BJ (cell line): ENCODE data around the gene PTGDR2. TPM values are rescaled to one million over a fixed set of nuclear protein-coding genes. Genes with fewer than 3 reads are reported as not detected.

ENCODE experiments used
- CTCF ChIA-PET: fragments of 350-600 bp; formaldehyde crosslinking; extraction: SDS; loops from one replicate; lab custom pipeline; 2021; ENCODE audit warnings: antibody characterized with exemption, inconsistent platforms; lab: Yijun Ruan, JAX
- POLR2A ChIA-PET: fragments of 300-600 bp; sonication (Branson Sonifier 250); formaldehyde crosslinking; extraction: SDS; loops from one replicate; lab custom pipeline; 2021; ENCODE audit warnings: antibody characterized with exemption; lab: Charles Lee
- DNase-seq: peaks from one replicate; pipeline ENCODE4 v3.0.0-alpha.2; 2011; ENCODE audit warnings: low read depth
- H3K27me3 ChIP-seq: 2 replicates; pipeline ENCODE4 v1.6.0; 2011; ENCODE audit warnings: low read length; ENCODE audit not compliant: control insufficient read depth, insufficient read depth
- H3K36me3 ChIP-seq: 2 replicates; pipeline ENCODE4 v1.5.1; 2011; ENCODE audit warnings: low read length; ENCODE audit not compliant: control insufficient read depth, insufficient read depth
- H3K4me3 ChIP-seq: 2 replicates; pipeline ENCODE4 v1.5.1; 2011; ENCODE audit warnings: low read depth, mild to moderate bottlenecking, control low read depth, low read length
- polyA plus RNA-seq: library from polyadenylated mRNA; depleted of rRNA; stranded (reverse); fragments of >200 nt; gene quantifications from 2 replicates; pipeline ENCODE4 v1.2.3, GENCODE V29; 2011
- TF ChIP-seq, protein P1 (sequence below): IDR thresholded peaks from 2 replicates; pipeline ENCODE4 v1.5.1; 2011; ENCODE audit warnings: low read depth, mild to moderate bottlenecking, control low read depth, inconsistent platforms, low read length, moderate library complexity; ENCODE audit not compliant: insufficient read depth

PTGDR2 gene
- polyA plus RNA-seq, 1 experiment = 0.02 TPM

GRCh38 chr11:60857378-60858232, 1.9 kb upstream of the PTGDR2 start:
- ChIA-PET POLR2A (no interaction called here), CTCF (interaction anchor here (2.5 kb wide), 1 partner anchor 26 kb away, joined by 12 read pairs; no protein-coding TSS in a partner anchor)
- TF ChIP-seq, protein P1, sequence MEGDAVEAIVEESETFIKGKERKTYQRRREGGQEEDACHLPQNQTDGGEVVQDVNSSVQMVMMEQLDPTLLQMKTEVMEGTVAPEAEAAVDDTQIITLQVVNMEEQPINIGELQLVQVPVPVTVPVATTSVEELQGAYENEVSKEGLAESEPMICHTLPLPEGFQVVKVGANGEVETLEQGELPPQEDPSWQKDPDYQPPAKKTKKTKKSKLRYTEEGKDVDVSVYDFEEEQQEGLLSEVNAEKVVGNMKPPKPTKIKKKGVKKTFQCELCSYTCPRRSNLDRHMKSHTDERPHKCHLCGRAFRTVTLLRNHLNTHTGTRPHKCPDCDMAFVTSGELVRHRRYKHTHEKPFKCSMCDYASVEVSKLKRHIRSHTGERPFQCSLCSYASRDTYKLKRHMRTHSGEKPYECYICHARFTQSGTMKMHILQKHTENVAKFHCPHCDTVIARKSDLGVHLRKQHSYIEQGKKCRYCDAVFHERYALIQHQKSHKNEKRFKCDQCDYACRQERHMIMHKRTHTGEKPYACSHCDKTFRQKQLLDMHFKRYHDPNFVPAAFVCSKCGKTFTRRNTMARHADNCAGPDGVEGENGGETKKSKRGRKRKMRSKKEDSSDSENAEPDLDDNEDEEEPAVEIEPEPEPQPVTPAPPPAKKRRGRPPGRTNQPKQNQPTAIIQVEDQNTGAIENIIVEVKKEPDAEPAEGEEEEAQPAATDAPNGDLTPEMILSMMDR = no peak
- H3K4me3 ChIP-seq = no peak overlapping the region
- no peak for DNase-seq
- H3K36me3 ChIP-seq = no peaks in the 10 kb centered on the region
- peaks cover 1% of the 10 kb centered on the region; the same call in 1 of the 2 replicates for H3K27me3 ChIP-seq

DNA sequence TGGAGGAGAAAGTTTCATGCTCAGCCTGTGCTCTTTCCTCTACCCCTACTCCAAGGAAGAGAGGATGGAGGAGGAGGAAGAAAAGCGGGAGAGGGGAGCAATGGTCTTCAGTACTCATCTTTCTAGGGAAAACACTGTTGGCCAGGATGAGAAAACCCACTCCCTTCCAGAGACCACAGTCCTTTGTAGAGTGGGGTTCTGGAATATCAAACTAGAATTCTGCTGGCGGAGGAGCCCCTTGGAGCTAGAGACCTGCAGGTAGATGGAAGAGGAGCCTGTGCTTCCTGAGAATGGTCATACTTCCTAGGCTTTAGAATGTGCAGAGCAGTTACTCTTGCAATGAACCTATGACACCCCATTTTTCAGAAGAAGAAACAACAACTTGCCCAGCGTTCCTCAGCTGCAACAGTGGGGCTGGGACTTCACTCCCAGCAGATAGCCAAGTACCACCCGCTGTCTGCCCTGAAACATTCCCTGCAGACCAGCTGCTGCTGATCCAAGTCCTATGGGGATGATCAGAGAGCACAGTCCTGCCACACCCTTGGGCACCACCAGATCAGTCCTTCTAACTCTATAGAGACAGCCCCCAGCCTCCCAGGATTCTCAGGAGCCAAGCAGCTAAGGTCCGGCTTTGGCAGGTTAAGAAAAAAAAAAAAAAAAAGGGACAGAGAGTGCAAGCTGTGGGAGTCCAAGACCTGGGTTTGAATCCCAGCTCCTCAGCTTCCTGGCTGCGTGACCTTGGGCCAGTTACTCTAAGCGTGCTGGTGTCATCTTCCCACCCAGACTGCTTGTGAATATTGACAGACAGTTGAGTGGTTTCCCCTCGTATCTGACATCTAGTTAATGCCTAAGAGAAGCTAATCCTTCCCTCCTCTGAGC, 664 bp downstream of the PTGDR2 start:
- H3K4me3 ChIP-seq = no peak overlapping the region
- ChIA-PET CTCF (interaction anchor here (0.9 to 2.5 kb wide), 3 partner anchors 16 to 44 kb away, joined by 3 to 12 read pairs (median 3); no protein-coding TSS in a partner anchor), POLR2A (no interaction called here)
- DNase-seq = no peak
- H3K36me3 ChIP-seq = peaks cover 11% of the 10 kb centered on the region
- TF ChIP-seq, protein P1 = no peak
- H3K27me3 ChIP-seq = peaks cover 1% of the 10 kb centered on the region; the same call in 1 of the 2 replicates

DNA sequence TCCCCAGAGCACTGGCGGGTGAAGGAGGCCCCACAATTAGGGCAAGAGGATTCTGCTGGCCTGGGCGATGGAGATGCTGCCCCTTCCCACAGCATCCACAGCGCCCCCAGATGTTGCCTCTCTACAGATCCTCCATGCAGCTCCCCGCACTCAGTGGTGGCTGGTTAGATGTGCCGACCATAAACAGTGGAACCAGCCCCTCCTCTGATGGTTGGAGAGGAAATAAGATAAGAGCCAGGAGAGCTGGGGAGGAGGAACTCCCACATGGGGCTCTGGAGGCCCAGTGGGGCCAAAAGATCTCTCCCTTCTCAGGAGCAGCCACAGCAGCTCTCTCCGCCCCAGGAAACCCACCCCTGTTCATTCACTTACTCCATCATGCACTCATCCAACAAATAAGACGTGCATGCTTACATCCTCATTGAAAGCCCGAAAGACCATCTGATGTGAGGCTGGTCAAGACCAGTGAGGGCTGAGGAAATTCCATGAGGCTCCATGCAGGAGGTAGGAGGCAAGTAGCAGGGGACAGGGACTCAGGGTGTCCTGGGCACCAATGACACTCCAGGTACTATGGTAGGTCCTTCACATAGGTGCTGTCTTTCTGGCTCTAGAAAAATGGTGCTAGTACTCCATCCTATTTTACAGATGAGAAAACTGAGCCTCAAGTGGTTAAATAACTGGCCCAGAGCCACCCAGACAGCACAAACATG, 1.5 kb downstream of the PTGDR2 start:
- no peak overlapping the region for H3K4me3 ChIP-seq
- ChIA-PET CTCF (interaction anchor here (0.9 kb wide), 1 partner anchor 17 kb away, joined by 3 read pairs; no protein-coding TSS in a partner anchor), POLR2A (no interaction called here)
- peaks cover 14% of the 10 kb centered on the region for H3K36me3 ChIP-seq
- no peak for DNase-seq
- TF ChIP-seq, protein P1 = no peak
- H3K27me3 ChIP-seq = peaks cover 1% of the 10 kb centered on the region; the same call in 1 of the 2 replicates

- Histone ChIP-seq H3K27me3 (peaks cover 1% of the 10 kb centered on the region; the same call in 1 of the 2 replicates), H3K4me3 (no peak overlapping the region), H3K36me3 (peaks cover 18% of the 10 kb centered on the region)
- DNase-seq = no peak
- CTCF ChIA-PET = no interaction called here
- TF ChIP-seq, protein P1 = no peak
- POLR2A ChIA-PET = no interaction called here
Observed at GRCh38 chr11:60852982-60853950, 2.5 kb downstream of the PTGDR2 start.
